GM12878 (cell line): Measurements from ENCODE around the gene SEPTIN5.

Experiments used
- BHLHE40 ChIP-seq, 2 experiments: fragments of 450-650 bp in 1 of 2; IDR thresholded peaks; 2 replicates each; pipeline ENCODE4 v1.6.1; 2011 to 2017; ENCODE audit warnings: low read depth in 2 of 2, borderline replicate concordance in 1 of 2, improper control_type of control experiment in 1 of 2, low read length in 1 of 2, mild to moderate bottlenecking in 1 of 2
- CBX5 ChIP-seq: sonication (generic); IDR thresholded peaks from 2 replicates; pipeline ENCODE4 v1.6.1; 2016; ENCODE audit warnings: low read depth, moderate library complexity, mild to moderate bottlenecking, inconsistent platforms
- CEBPB ChIP-seq, 2 experiments: fragments of 150-350 bp in 1 of 2; IDR thresholded peaks; 2 replicates each; pipeline ENCODE4 v1.6.1; 2012 to 2014; ENCODE audit warnings: low read depth in 2 of 2, low read length in 2 of 2, borderline replicate concordance in 1 of 2, inconsistent platforms in 1 of 2
- CHD1 ChIP-seq: IDR thresholded peaks from 2 replicates; pipeline ENCODE4 v1.6.1; 2012; ENCODE audit warnings: low read depth, low read length, improper control_type of control experiment
- CREB1 ChIP-seq: IDR thresholded peaks from 2 replicates; pipeline ENCODE4 v1.6.1; 2012; ENCODE audit warnings: low read depth, mild to moderate bottlenecking, inconsistent platforms
- PBX3 ChIP-seq: IDR thresholded peaks from 2 replicates; pipeline ENCODE4 v1.6.1; 2011; ENCODE audit warnings: mild to moderate bottlenecking, low read depth, low read length, moderate library complexity; ENCODE audit not compliant: insufficient replicate concordance
- POLR2A ChIP-seq: IDR thresholded peaks from 2 replicates; pipeline ENCODE4 v1.6.1; 2011; ENCODE audit warnings: low read depth, mild to moderate bottlenecking, low read length
- PRDM15 ChIP-seq: fragments of 450-650 bp; formaldehyde crosslinking; IDR thresholded peaks from 2 replicates; pipeline ENCODE4 v1.4.0; 2020; ENCODE audit warnings: mild to moderate bottlenecking, moderate library complexity
- SRF ChIP-seq, 2 experiments: IDR thresholded peaks; 2 replicates each; pipeline ENCODE4 v1.6.1; 2011; ENCODE audit warnings: low read depth in 2 of 2, low read length in 2 of 2, mild to moderate bottlenecking in 1 of 2, moderate library complexity in 1 of 2
- STAT1 ChIP-seq: fragments of 450-650 bp; conservative IDR thresholded peaks from 2 replicates; pipeline ENCODE4 v1.6.1; 2014; ENCODE audit warnings: antibody characterized with exemption, mild to moderate bottlenecking
- ZNF207 ChIP-seq: fragments of 450-650 bp; IDR thresholded peaks from 2 replicates; pipeline ENCODE4 v1.6.1; 2014; ENCODE audit warnings: antibody characterized with exemption, mild to moderate bottlenecking, borderline replicate concordance
- TF ChIP-seq, protein P1 (sequence below): fragments of 450-650 bp; IDR thresholded peaks from 2 replicates; pipeline ENCODE4 v1.6.1; 2016; ENCODE audit warnings: mild to moderate bottlenecking
- TF ChIP-seq, protein P2 (sequence below): IDR thresholded peaks from 2 replicates; pipeline ENCODE4 v1.6.1; 2012; ENCODE audit warnings: mild to moderate bottlenecking, low read depth, low read length

GRCh38 chr22:19722178-19722981 is 8.1 kb downstream of the SEPTIN5 start:
- TF ChIP-seq CEBPB (IDR thresholded peaks at IDR 0.05; ENCODE audit: borderline replicate concordance in 1 of 2, low read depth in 2 of 2, low read length in 2 of 2) (no peak), BHLHE40 (IDR thresholded peaks at IDR 0.05; ENCODE audit: borderline replicate concordance in 1 of 2, low read depth in 2 of 2, low read length in 1 of 2) (no peak), STAT1 (no peak), CHD1 (no peak), POLR2A (no peak), PBX3 (no peak), SRF (IDR thresholded peaks at IDR 0.05; ENCODE audit: low read depth in 2 of 2, low read length in 2 of 2) (no peak), CREB1 (no peak), PRDM15 (CRISPR knock-in tag) (no peak), CBX5 (no peak), ZNF207 (no peak)
- TF ChIP-seq, protein P1, sequence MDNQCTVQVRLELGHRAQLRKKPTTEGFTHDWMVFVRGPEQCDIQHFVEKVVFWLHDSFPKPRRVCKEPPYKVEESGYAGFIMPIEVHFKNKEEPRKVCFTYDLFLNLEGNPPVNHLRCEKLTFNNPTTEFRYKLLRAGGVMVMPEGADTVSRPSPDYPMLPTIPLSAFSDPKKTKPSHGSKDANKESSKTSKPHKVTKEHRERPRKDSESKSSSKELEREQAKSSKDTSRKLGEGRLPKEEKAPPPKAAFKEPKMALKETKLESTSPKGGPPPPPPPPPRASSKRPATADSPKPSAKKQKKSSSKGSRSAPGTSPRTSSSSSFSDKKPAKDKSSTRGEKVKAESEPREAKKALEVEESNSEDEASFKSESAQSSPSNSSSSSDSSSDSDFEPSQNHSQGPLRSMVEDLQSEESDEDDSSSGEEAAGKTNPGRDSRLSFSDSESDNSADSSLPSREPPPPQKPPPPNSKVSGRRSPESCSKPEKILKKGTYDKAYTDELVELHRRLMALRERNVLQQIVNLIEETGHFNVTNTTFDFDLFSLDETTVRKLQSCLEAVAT = no peak
- TF ChIP-seq, protein P2, sequence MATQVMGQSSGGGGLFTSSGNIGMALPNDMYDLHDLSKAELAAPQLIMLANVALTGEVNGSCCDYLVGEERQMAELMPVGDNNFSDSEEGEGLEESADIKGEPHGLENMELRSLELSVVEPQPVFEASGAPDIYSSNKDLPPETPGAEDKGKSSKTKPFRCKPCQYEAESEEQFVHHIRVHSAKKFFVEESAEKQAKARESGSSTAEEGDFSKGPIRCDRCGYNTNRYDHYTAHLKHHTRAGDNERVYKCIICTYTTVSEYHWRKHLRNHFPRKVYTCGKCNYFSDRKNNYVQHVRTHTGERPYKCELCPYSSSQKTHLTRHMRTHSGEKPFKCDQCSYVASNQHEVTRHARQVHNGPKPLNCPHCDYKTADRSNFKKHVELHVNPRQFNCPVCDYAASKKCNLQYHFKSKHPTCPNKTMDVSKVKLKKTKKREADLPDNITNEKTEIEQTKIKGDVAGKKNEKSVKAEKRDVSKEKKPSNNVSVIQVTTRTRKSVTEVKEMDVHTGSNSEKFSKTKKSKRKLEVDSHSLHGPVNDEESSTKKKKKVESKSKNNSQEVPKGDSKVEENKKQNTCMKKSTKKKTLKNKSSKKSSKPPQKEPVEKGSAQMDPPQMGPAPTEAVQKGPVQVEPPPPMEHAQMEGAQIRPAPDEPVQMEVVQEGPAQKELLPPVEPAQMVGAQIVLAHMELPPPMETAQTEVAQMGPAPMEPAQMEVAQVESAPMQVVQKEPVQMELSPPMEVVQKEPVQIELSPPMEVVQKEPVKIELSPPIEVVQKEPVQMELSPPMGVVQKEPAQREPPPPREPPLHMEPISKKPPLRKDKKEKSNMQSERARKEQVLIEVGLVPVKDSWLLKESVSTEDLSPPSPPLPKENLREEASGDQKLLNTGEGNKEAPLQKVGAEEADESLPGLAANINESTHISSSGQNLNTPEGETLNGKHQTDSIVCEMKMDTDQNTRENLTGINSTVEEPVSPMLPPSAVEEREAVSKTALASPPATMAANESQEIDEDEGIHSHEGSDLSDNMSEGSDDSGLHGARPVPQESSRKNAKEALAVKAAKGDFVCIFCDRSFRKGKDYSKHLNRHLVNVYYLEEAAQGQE = no peak
